ENCODE measurements around the gene RSPO4.

RSPO4 gene

GRCh38 chr20:1013566-1014340 lies 11.6 kb upstream of the RSPO4 start:
- H3K4me3 ChIP-seq (ENCODE audit: low read depth, low read length), result no peak overlapping the region
- DNase-seq (ENCODE audit: low read depth), result no peak
- no peak for TF ChIP-seq MYC (IDR thresholded peaks at IDR 0.05; ENCODE audit: low read depth, low read length)
- TF ChIP-seq, protein P1, sequence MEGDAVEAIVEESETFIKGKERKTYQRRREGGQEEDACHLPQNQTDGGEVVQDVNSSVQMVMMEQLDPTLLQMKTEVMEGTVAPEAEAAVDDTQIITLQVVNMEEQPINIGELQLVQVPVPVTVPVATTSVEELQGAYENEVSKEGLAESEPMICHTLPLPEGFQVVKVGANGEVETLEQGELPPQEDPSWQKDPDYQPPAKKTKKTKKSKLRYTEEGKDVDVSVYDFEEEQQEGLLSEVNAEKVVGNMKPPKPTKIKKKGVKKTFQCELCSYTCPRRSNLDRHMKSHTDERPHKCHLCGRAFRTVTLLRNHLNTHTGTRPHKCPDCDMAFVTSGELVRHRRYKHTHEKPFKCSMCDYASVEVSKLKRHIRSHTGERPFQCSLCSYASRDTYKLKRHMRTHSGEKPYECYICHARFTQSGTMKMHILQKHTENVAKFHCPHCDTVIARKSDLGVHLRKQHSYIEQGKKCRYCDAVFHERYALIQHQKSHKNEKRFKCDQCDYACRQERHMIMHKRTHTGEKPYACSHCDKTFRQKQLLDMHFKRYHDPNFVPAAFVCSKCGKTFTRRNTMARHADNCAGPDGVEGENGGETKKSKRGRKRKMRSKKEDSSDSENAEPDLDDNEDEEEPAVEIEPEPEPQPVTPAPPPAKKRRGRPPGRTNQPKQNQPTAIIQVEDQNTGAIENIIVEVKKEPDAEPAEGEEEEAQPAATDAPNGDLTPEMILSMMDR (IDR thresholded peaks at IDR 0.05; ENCODE audit: low read depth, low read length), result no peak
- TF ChIP-seq POLR2A (IDR thresholded peaks at IDR 0.05; ENCODE audit: extremely low read depth, insufficient read length), result no peak
- TF ChIP-seq, protein P2, sequence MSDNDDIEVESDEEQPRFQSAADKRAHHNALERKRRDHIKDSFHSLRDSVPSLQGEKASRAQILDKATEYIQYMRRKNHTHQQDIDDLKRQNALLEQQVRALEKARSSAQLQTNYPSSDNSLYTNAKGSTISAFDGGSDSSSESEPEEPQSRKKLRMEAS (IDR thresholded peaks at IDR 0.05; ENCODE audit: low read depth, low read length), result no peak

DNA sequence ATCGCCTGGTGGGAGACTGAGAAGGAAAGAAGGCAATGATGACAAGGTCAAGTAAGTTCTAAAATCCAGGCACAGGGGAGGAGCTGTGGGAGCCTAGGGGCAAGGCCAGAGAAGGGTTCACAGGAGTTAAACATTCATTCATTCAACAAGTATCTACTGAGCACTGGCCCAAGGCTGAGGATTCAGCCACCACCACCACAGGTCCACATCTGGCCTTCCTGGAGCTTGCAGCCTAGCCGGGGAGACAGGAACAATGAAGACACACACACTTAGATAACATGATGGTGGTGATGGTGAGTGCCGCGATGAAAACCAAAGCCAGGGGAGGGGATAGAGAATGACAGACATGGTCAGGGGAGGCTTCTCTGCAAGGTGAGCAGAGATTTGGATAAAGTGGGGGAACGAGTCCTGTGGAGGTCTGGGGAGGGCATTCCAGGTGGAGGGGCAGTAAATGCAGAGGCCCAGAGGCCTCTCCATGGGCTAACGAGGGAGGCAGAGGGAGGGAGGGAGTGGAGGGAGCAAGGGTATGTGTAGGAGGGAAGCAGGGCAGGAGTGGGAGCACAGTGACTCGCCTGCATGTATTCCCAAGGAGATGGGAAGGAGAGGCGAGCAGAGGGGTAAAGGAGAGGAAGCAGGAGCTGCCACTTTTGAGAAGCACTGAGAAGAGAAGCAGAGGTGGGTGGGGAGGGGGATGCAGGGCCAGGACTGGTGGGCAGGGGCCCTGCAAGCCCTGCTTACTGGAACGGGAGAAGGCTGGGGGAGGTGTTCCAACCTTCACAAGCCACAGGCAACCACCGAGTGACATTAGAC lies 10.5 kb upstream of the RSPO4 start:
- TF ChIP-seq MYC (IDR thresholded peaks at IDR 0.05; ENCODE audit: low read depth, low read length), result no peak
- TF ChIP-seq, protein P1 (IDR thresholded peaks at IDR 0.05; ENCODE audit: low read depth, low read length), result no peak
- TF ChIP-seq, protein P2 (IDR thresholded peaks at IDR 0.05; ENCODE audit: low read depth, low read length), result no peak
- no peak for TF ChIP-seq POLR2A (IDR thresholded peaks at IDR 0.05; ENCODE audit: extremely low read depth, insufficient read length)
- no peak for DNase-seq (ENCODE audit: low read depth)

GRCh38 chr20:1010659-1011058 lies 8.5 kb upstream of the RSPO4 start:
- no peak for DNase-seq (ENCODE audit: low read depth)
- no peak overlapping the region for H3K4me3 ChIP-seq (ENCODE audit: low read depth, low read length)
- TF ChIP-seq POLR2A (IDR thresholded peaks at IDR 0.05; ENCODE audit: extremely low read depth, insufficient read length) (no peak), MYC (IDR thresholded peaks at IDR 0.05; ENCODE audit: low read depth, low read length) (no peak)
- TF ChIP-seq, protein P1 (IDR thresholded peaks at IDR 0.05; ENCODE audit: low read depth, low read length), result no peak
- TF ChIP-seq, protein P2 (IDR thresholded peaks at IDR 0.05; ENCODE audit: low read depth, low read length), result no peak

More for the DNA sequence above, 10.5 kb upstream of the RSPO4 start:
- no peak overlapping the region for H3K4me3 ChIP-seq (ENCODE audit: low read depth, low read length)

DNA sequence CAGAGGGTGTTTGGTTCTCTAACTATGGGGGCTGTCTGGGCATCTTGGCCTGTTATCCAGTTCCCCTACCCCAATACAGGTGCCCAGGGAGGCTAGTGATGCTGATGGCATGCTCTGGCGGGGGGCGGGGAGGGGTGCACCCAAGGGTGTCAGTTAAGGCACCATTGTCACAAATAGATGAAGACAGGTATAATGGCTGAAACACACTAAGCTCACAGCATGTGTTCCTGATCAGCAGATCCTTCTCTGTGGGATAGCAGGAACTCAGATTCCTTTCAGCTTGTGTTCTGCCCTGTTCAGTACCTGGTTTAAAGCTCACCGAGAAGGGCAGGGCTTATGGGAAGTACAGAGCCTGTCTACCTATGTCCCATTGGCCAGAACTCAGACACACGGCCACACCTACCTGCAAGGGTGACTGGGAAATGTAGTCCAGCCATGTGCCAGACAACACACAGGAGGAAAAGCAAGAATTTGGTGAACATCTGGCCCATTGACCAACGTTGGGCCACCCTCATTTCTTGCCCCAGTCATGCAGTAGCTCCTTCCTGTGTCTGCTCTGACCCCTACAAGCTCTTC lies 3.4 kb upstream of the RSPO4 start:
- TF ChIP-seq, protein P1 (IDR thresholded peaks at IDR 0.05; ENCODE audit: low read depth, low read length), result no peak
- TF ChIP-seq MYC (IDR thresholded peaks at IDR 0.05; ENCODE audit: low read depth, low read length), result no peak
- TF ChIP-seq POLR2A (IDR thresholded peaks at IDR 0.05; ENCODE audit: extremely low read depth, insufficient read length), result no peak
- DNase-seq (ENCODE audit: low read depth), result peak; percentile 54
- no peak overlapping the region for H3K4me3 ChIP-seq (ENCODE audit: low read depth, low read length)

GRCh38 chr20:1003920-1004697 lies 2.0 kb upstream of the RSPO4 start:
- TF ChIP-seq POLR2A (IDR thresholded peaks at IDR 0.05; ENCODE audit: extremely low read depth, insufficient read length) (no peak), MYC (IDR thresholded peaks at IDR 0.05; ENCODE audit: low read depth, low read length) (no peak)
- TF ChIP-seq, protein P1 (IDR thresholded peaks at IDR 0.05; ENCODE audit: low read depth, low read length), result no peak
- TF ChIP-seq, protein P2 (IDR thresholded peaks at IDR 0.05; ENCODE audit: low read depth, low read length), result no peak
- no peak for DNase-seq (ENCODE audit: low read depth)
- H3K4me3 ChIP-seq (ENCODE audit: low read depth, low read length), result no peak overlapping the region
